D341Med (cell line): ENCODE measurements around the gene SMAD3.
A peak's percentile ranks its signal among the peaks of the same experiment; 100 is the strongest.

ENCODE experiments used
- DNase-seq: peaks from one replicate; pipeline ENCODE4 v3.0.0; 2012; ENCODE audit warnings: low spot score

Gene SMAD3

GRCh38 chr15:67232591-67232990 lies 167.2 kb downstream of the SMAD3 start:
- DNase-seq, result no peak

GRCh38 chr15:67240235-67241131 lies 175.1 kb downstream of the SMAD3 start:
- DNase-seq, result peak; percentile 52

- DNase-seq, result no peak
Observed at GRCh38 chr15:67241132-67241855, 175.9 kb downstream of the SMAD3 start.

GRCh38 chr15:67242708-67243111 lies 177.3 kb downstream of the SMAD3 start:
- no peak for DNase-seq
